ENCODE data around the gene ENPP5. TPM values are rescaled to one million over a fixed set of nuclear protein-coding genes. Genes with fewer than 3 reads are reported as not detected.

ENPP5 gene
- total RNA-seq, 1 donor from 2014 or later: 0.12 TPM

DNA sequence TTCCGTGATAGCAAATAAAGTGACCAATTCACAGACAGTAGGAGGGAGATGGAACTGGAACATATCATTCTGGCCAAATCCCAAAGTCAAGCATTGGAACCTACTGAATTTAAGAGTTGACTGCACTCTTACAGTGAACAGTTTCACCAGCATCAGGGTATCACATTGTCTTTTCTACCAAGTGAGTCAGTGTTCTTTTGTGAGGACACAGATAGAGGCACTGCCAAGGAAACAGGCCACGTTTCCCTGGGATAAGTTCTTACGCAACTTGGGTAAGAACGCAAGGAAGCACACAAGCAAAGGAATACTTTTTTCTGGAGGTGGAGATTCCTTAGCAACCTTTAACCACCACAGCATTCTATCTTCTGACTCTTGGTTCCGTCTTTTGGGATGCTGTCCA is 28.6 kb upstream of the ENPP5 start:
- no peak overlapping the region for H3K4me3 Mint-ChIP-seq (ENCODE audit: unreplicated experiment)
- H3K36me3 Mint-ChIP-seq (ENCODE audit: low read depth): no peaks in the 10 kb centered on the region
- no peak overlapping the region for H3K27ac Mint-ChIP-seq (ENCODE audit: unreplicated experiment)
- TF ChIP-seq, protein P1, sequence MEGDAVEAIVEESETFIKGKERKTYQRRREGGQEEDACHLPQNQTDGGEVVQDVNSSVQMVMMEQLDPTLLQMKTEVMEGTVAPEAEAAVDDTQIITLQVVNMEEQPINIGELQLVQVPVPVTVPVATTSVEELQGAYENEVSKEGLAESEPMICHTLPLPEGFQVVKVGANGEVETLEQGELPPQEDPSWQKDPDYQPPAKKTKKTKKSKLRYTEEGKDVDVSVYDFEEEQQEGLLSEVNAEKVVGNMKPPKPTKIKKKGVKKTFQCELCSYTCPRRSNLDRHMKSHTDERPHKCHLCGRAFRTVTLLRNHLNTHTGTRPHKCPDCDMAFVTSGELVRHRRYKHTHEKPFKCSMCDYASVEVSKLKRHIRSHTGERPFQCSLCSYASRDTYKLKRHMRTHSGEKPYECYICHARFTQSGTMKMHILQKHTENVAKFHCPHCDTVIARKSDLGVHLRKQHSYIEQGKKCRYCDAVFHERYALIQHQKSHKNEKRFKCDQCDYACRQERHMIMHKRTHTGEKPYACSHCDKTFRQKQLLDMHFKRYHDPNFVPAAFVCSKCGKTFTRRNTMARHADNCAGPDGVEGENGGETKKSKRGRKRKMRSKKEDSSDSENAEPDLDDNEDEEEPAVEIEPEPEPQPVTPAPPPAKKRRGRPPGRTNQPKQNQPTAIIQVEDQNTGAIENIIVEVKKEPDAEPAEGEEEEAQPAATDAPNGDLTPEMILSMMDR (IDR thresholded peaks at IDR 0.05): no peak
- DNase-seq (ENCODE audit: low spot score): no peak
- peaks cover 28% of the 10 kb centered on the region for H3K27me3 Mint-ChIP-seq (ENCODE audit: low read depth)
- no peaks in the 10 kb centered on the region for H3K9me3 Mint-ChIP-seq (ENCODE audit: low read depth)
- H3K4me1 Mint-ChIP-seq (ENCODE audit: low read depth): peaks cover 8% of the 10 kb centered on the region

DNA sequence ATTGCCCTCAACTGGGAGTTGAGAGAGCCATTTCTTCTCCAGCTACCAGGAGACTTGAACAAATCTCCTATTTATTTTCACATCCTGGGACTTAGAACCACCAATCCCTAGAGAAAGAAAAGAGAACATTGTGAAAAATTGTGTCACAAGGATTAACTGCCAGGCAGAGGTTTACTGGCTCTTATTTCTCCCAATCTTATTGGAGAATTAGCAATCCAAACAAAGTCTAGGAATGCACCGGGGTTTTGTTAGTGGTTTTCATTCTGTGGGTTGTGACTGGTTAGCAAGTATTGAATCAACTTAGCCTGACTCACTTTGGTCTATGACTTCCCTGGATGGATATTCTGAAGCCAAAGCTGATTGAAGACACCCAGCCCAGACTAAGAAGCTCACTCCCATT is 21.2 kb upstream of the ENPP5 start:
- H3K27ac Mint-ChIP-seq (ENCODE audit: unreplicated experiment): no peak overlapping the region
- H3K9me3 Mint-ChIP-seq (ENCODE audit: low read depth): peaks cover 2% of the 10 kb centered on the region
- TF ChIP-seq, protein P1 (IDR thresholded peaks at IDR 0.05): no peak
- peaks cover 7% of the 10 kb centered on the region for H3K4me1 Mint-ChIP-seq (ENCODE audit: low read depth)
- DNase-seq (ENCODE audit: low spot score): no peak
- peaks cover 11% of the 10 kb centered on the region for H3K27me3 Mint-ChIP-seq (ENCODE audit: low read depth)
- no peak overlapping the region for H3K4me3 Mint-ChIP-seq (ENCODE audit: unreplicated experiment)
- no peaks in the 10 kb centered on the region for H3K36me3 Mint-ChIP-seq (ENCODE audit: low read depth)

DNA sequence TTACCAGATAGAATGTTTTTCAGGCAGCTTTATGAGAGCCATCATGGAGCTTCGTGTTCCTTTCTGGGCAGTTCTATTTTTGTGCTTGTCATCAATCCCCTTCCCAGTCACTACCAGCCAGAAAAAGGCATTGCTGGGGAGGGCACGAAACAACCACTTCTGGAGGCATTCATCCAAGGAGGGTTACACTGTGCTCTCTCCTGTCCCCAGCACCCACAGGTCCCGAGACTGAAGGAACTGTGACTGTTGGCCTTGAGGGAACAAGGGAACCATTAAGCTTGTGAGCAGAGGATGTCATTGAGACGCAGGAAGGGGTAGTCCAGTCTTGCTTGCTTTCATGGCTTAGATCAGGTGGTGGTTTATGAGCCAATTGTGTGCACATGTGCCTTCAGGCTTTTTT is 20.1 kb upstream of the ENPP5 start:
- no peak for DNase-seq (ENCODE audit: low spot score)
- H3K9me3 Mint-ChIP-seq (ENCODE audit: low read depth): peaks cover 2% of the 10 kb centered on the region
- H3K36me3 Mint-ChIP-seq (ENCODE audit: low read depth): no peaks in the 10 kb centered on the region
- H3K27me3 Mint-ChIP-seq (ENCODE audit: low read depth): peaks cover 11% of the 10 kb centered on the region
- no peak overlapping the region for H3K27ac Mint-ChIP-seq (ENCODE audit: unreplicated experiment)
- H3K4me1 Mint-ChIP-seq (ENCODE audit: low read depth): peaks cover 14% of the 10 kb centered on the region
- no peak overlapping the region for H3K4me3 Mint-ChIP-seq (ENCODE audit: unreplicated experiment)
- TF ChIP-seq, protein P1 (IDR thresholded peaks at IDR 0.05): no peak

DNA sequence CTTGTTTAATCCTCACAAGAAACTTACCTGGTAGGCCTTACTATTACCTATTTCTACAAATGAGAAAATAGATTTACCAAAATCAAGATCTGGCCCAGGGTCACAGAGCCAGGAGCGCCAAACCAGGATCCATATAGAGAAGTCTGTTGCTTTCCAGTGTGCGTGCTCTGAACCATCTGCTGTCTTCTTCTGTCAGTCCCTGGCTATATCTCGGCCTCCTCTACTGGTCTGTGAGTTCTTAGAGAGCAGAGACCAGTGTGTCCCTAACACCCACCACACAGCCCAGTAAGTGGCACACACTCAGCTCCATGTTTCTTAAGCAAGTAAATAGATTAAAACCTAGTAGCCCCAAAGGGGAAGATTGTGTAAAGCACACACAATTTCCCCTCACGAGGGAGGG is 18.9 kb upstream of the ENPP5 start:
- Mint-ChIP-seq H3K4me3 (ENCODE audit: unreplicated experiment) (no peak overlapping the region), H3K27me3 (ENCODE audit: low read depth) (peaks cover 12% of the 10 kb centered on the region), H3K27ac (ENCODE audit: unreplicated experiment) (no peak overlapping the region), H3K4me1 (ENCODE audit: low read depth) (peaks cover 16% of the 10 kb centered on the region), H3K36me3 (ENCODE audit: low read depth) (no peaks in the 10 kb centered on the region), H3K9me3 (ENCODE audit: low read depth) (peaks cover 2% of the 10 kb centered on the region)
- DNase-seq (ENCODE audit: low spot score): no peak
- TF ChIP-seq, protein P1 (IDR thresholded peaks at IDR 0.05): no peak

DNA sequence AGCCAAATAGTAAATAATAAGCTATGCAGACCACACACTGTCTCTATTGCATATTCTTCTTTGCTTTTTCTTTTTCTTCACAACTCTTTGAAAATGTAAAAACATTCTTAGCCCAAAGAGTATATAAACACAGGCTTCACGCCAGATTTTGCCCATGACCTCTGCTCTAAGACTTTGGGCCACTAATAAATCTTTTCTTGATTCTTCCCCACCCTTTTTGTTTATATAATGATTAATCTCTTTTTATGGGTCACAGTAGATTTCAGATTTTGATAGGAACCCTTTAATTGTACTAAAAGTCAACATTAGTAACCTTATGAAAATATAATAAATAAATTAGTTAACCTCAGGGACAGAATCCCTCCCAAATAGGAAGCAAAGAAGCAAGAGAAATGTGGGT is 15.8 kb upstream of the ENPP5 start:
- Mint-ChIP-seq H3K36me3 (ENCODE audit: low read depth) (no peaks in the 10 kb centered on the region), H3K9me3 (ENCODE audit: low read depth) (no peaks in the 10 kb centered on the region), H3K4me3 (ENCODE audit: unreplicated experiment) (no peak overlapping the region), H3K4me1 (ENCODE audit: low read depth) (peaks cover 20% of the 10 kb centered on the region), H3K27me3 (ENCODE audit: low read depth) (peaks cover 11% of the 10 kb centered on the region), H3K27ac (ENCODE audit: unreplicated experiment) (no peak overlapping the region)
- TF ChIP-seq, protein P1 (IDR thresholded peaks at IDR 0.05): no peak
- DNase-seq (ENCODE audit: low spot score): no peak

Data from chondrocyte (in vitro differentiated cells).